Globus pallidus (tissue), 1 donor: ENCODE measurements around the gene FHOD1.

Experiments used
- DNase-seq: peaks from one replicate; pipeline ENCODE4 v3.0.0-alpha.2; 2015; ENCODE audit warnings: low spot score

Gene FHOD1

DNA sequence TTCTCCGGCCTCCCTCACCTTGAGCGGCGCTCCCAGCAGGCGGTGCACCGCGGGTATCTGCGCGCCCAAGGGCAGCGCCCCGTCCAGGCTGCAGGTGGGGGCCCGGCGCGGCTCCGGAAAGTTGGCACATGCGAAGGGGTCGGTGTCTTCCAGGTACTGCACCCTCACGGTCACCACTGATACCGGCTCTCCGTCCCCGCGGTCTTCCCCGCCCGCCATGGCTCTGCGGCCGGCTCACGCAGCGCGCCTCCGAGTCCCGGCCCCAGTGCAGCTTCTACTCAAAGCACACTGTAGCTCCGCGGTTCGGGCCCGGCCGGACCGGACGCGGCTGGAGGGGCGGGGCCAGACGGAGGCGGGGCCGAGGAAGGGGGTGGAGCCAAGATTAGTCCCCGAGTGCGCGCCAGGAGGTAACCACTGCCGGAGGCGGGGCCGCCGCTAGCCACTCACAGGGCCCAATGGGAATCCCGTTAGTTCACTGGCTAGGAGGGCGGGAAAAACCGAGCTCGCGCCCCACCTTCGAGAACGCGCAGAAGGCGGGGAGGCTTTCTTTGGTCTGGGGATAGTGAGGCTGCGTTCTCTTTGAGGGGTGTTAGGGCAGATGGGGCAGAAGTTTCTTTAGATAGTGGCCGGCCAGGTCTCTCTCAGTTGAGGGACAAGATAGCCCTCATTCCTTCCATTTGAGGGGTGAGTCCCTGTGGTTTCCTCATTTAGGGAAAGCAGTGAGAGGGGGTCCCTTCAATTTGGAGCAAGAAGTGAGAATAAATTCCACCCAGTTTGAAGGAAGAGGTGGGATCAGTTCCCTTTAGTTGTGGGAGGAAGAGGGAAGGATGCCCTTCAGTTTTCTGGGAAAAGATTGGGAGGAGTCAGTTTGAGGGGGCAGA lies at the start of gene FHOD1:
FHOD1 (minus strand) TSS at position 290 of the 881 bp plus-strand sequence; CDS start at position 219, 71 bp downstream.
- DNase-seq, result peak; percentile 84

GRCh38 chr16:67296420-67296819 lies 49.1 kb upstream of the FHOD1 start:
- DNase-seq, result no peak

GRCh38 chr16:67294938-67295361 lies 47.7 kb upstream of the FHOD1 start:
- DNase-seq, result no peak

- DNase-seq, result no peak
Measured at GRCh38 chr16:67294171-67294757, 47.0 kb upstream of the FHOD1 start.

- DNase-seq, result no peak
Measured at GRCh38 chr16:67291461-67291860, 44.2 kb upstream of the FHOD1 start.

GRCh38 chr16:67287960-67288359 lies 40.7 kb upstream of the FHOD1 start:
- no peak for DNase-seq

- no peak for DNase-seq
Measured at GRCh38 chr16:67286441-67287235, 39.4 kb upstream of the FHOD1 start.

GRCh38 chr16:67284699-67285646 lies 37.7 kb upstream of the FHOD1 start:
- DNase-seq, result no peak

DNA sequence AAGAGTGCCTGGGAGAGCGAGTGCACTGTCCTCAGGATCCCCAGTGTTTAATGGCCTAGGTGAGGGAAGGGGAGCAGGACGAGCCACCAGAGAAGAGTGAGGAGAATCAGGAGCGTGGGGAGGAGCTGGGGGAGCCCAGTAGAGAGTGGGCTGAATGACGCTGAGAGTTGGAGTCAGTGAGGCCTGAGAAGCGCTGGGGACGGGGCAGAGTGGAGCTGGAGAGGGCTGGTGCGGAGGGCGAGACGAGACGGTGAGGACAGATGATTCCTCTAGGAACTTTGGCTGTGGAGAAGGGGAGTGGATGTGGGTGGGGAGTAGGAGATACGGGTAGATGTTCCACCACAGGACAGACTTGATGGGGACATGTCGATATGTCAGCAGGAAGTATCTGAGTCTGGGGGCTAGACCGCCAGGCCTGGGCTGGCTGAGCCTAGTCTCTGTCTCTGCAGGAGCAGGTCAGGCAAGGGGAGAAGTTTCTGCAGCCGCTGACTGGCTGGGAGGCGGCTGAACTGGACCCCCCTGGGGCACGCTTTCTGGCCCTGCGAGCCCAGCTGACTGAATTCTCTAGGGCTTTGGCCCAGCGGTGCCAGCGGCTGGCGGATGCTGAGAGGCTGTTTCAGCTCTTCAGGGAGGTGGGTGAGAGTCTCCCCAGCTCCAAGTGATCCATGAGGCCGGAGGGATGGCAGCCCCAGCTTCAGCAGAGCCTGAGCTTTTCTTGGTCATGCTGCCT lies 36.7 kb upstream of the FHOD1 start:
- DNase-seq, result no peak

DNA sequence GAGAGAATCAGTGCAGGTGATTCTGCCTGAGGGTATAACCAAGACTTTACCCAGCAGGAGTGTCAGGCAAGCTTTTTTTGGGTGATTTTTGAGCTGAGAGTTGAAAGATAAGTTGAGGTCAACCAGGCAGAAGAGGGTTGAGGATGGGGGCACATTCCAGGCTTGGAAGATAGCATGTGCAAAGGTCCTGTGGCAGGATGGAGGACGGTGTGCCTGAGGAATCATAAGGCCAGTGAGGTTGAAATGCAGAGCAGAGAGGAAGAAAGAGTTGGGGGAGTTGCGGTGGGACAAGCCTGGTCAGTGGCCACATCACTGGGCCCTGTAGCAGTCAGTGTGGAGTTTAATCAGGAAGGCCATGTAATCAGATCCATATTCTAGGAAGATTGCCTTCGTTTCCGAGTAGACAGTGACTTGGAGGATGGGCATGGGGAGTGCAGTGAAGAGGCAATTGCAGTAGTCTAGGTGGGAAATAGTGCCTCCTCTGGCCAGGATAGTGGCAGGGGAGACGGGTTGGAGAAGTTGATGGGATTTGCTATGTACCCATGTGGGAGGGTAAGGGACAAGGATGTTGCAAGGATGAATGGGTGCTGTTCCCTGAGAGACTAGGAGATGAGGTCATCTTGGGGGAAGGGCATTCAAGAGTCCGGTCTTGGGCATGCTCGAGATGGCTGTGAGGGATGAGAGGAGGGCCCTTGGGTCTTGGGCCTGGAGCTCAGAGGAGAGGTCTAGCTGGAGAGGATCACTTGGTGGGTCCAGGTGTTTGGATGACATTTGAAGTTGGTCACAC lies 36.0 kb upstream of the FHOD1 start:
- no peak for DNase-seq

DNA sequence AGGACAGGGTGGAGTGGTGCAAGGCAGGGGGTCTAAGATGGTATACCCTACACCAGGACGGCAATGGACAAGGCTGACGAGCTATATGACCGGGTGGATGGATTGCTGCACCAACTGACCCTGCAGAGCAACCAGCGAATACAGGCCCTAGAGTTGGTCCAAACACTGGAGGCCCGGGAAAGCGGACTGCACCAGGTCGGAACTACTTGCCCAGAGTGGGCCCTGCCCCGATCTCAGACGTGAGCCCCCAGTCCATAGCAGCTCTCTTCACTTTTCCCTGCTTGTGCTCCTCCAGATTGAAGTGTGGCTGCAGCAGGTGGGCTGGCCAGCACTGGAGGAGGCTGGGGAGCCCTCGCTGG lies 35.1 kb upstream of the FHOD1 start:
- no peak for DNase-seq

GRCh38 chr16:67281536-67282446 lies 34.5 kb upstream of the FHOD1 start:
- no peak for DNase-seq

- DNase-seq, result no peak
Measured at GRCh38 chr16:67280090-67281015, 33.1 kb upstream of the FHOD1 start.

DNA sequence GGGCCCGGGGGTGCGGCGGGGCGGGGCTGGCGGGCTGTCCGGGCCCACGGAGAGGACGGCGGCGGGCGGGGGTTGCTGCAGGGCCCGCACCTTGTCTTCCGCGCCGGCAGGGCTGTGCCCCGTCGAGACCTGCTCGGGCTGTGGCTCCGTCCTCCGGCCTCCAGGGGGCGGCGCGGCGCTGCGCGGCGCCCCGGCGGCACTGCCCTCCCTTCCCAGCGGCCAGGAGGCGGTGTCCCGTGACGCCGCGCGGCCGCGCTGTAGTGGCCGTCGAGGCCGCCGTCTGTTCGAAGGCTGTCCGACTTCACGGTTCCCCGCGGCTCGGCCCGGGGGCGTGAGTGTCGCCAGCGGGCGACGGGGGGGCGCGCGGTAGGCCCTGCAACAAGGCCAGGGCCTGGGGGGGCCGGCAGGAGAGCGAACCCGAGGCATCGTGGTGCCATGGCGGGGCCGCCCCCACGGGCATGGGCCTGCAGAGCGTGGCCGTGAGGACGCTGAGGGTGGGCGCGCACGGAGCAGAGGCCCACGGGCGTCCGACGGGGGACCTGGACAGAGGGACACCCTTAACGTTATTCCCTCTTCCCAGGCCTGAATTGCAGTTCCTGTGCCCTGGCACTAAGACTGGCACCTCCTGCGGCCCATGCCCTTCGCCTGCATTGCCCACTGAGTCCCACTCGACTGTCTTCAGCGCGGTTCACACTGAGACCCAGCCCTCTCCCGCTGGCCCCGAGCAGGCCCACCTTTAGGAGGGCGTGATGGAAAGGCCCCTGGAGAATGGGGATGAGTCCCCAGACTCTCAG lies 32.2 kb upstream of the FHOD1 start, which contains the start of gene PLEKHG4:
PLEKHG4 (plus strand) TSS at position 237 of the 794 bp plus-strand sequence; CDS start at position 750, 513 bp downstream.
- DNase-seq, result peak; percentile 34

DNA sequence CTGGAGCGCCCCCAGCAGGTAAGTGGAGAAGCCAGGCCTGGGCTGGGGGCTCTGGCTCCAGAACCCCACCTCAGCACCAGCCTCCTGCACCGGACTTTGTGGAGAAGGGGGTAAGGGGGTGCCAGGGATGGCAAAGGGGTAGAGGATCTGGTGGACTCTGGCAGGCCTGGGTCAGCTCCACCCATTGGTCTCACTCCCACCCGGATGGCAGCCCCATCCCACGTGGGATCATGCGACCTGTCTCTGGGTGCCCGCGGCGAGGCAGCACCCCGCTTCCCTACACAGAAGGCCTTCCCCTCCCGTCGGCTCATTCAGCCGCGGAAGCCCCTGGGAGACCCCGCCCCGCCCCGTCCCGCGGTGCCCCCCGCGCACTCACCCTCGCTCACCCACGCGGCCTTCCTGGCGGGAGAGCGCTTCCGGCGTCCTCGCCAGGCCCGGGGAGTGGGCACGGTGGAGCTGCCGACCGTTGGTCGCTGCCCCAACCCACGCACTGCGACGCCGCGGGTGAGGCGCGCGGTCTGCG lies 31.6 kb upstream of the FHOD1 start:
- DNase-seq, result no peak

GRCh38 chr16:67277999-67278772 lies 30.9 kb upstream of the FHOD1 start:
- no peak for DNase-seq
